Parathyroid adenoma (tissue), 2 donors: ENCODE results near the gene ZDHHC11.

Source experiments
- H2AFZ ChIP-seq: fragments of 300-600 bp; sonication (generic); one replicate; pipeline ENCODE4 v1.7.0; 2017; ENCODE audit warnings: antibody characterized with exemption, mild to moderate bottlenecking
- H3K27ac ChIP-seq: fragments of 300-600 bp; sonication (generic); one replicate; pipeline ENCODE4 v1.7.0; 2017
- H3K27me3 ChIP-seq: fragments of 300-600 bp; sonication (generic); one replicate; pipeline ENCODE4 v1.7.0; 2017; ENCODE audit warnings: low read length; ENCODE audit not compliant: control insufficient read depth, insufficient read depth
- H3K36me3 ChIP-seq: fragments of 300-600 bp; sonication (generic); one replicate; pipeline ENCODE4 v1.7.0; 2017; ENCODE audit warnings: low read length; ENCODE audit not compliant: control insufficient read depth, insufficient read depth
- H3K4me1 ChIP-seq: fragments of 300-600 bp; sonication (generic); one replicate; pipeline ENCODE4 v1.7.0; 2017; ENCODE audit warnings: control low read depth
- H3K4me2 ChIP-seq: fragments of 300-600 bp; sonication (generic); one replicate; pipeline ENCODE4 v1.7.0; 2017; ENCODE audit warnings: low read length
- H3K4me3 ChIP-seq: fragments of 300-600 bp; sonication (generic); one replicate; pipeline ENCODE4 v1.7.0; 2017; ENCODE audit warnings: low read depth, low read length
- H3K79me2 ChIP-seq: fragments of 300-600 bp; sonication (generic); one replicate; pipeline ENCODE4 v1.7.0; 2017; ENCODE audit warnings: control low read depth
- H3K9ac ChIP-seq: fragments of 300-600 bp; sonication (generic); one replicate; pipeline ENCODE4 v1.7.0; 2017; ENCODE audit warnings: mild to moderate bottlenecking
- H3K9me3 ChIP-seq: fragments of 300-600 bp; sonication (generic); one replicate; pipeline ENCODE4 v1.7.0; 2017; ENCODE audit warnings: low read length; ENCODE audit not compliant: control insufficient read depth
- CTCF ChIP-seq: fragments of 300-600 bp; sonication (generic); IDR thresholded peaks from one replicate; pipeline ENCODE4 v1.7.0; 2017; ENCODE audit warnings: antibody characterized with exemption, mild to moderate bottlenecking
- donor health status: primary hyperparathyroidism.

The ZDHHC11 gene

GRCh38 chr5:860506-861150 is 9.8 kb upstream of the ZDHHC11 start:
- no peaks in the 10 kb centered on the region for H3K9me3 ChIP-seq
- no peak overlapping the region for H2AFZ ChIP-seq
- no peak for TF ChIP-seq CTCF
- no peaks in the 10 kb centered on the region for H3K79me2 ChIP-seq
- no peak overlapping the region for H3K9ac ChIP-seq
- H3K4me3 ChIP-seq: no peak overlapping the region
- H3K27ac ChIP-seq: no peak overlapping the region
- H3K4me1 ChIP-seq: peaks cover 4% of the 10 kb centered on the region
- H3K36me3 ChIP-seq: no peaks in the 10 kb centered on the region
- no peak overlapping the region for H3K4me2 ChIP-seq
- H3K27me3 ChIP-seq: no peaks in the 10 kb centered on the region

- Histone ChIP-seq H3K4me3 (no peak overlapping the region), H3K4me1 (peaks cover 4% of the 10 kb centered on the region), H3K36me3 (no peaks in the 10 kb centered on the region), H3K27ac (no peak overlapping the region), H3K4me2 (no peak overlapping the region), H3K9me3 (no peaks in the 10 kb centered on the region), H3K27me3 (peaks cover 2% of the 10 kb centered on the region), H3K9ac (no peak overlapping the region), H3K79me2 (no peaks in the 10 kb centered on the region), H2AFZ (no peak overlapping the region)
- TF ChIP-seq CTCF: no peak
Observed at GRCh38 chr5:859798-860296, 9.1 kb upstream of the ZDHHC11 start.

GRCh38 chr5:859391-859790 is 8.6 kb upstream of the ZDHHC11 start:
- H3K9ac ChIP-seq: no peak overlapping the region
- H3K4me3 ChIP-seq: no peak overlapping the region
- no peak overlapping the region for H2AFZ ChIP-seq

GRCh38 chr5:858726-859125 is 7.9 kb upstream of the ZDHHC11 start:
- Histone ChIP-seq H3K27me3 (peaks cover 3% of the 10 kb centered on the region), H3K9me3 (no peaks in the 10 kb centered on the region), H2AFZ (no peak overlapping the region), H3K9ac (no peak overlapping the region), H3K79me2 (no peaks in the 10 kb centered on the region), H3K4me3 (no peak overlapping the region), H3K36me3 (no peaks in the 10 kb centered on the region), H3K4me2 (no peak overlapping the region), H3K27ac (no peak overlapping the region), H3K4me1 (peaks cover 4% of the 10 kb centered on the region)
- no peak for TF ChIP-seq CTCF

More at GRCh38 chr5:859391-859790, 8.6 kb upstream of the ZDHHC11 start:
- Histone ChIP-seq H3K9me3 (no peaks in the 10 kb centered on the region), H3K4me2 (no peak overlapping the region), H3K27ac (no peak overlapping the region), H3K36me3 (no peaks in the 10 kb centered on the region), H3K4me1 (peaks cover 4% of the 10 kb centered on the region), H3K27me3 (peaks cover 3% of the 10 kb centered on the region), H3K79me2 (no peaks in the 10 kb centered on the region)
- TF ChIP-seq CTCF: no peak
